GM12892 (cell line): ENCODE measurements around the gene AVPR1A.

Experiments
- POLR2A ChIP-seq: IDR thresholded peaks from 2 replicates; pipeline ENCODE4 v1.6.1; 2011; ENCODE audit warnings: low read depth, low read length, control low read depth
- POLR2AphosphoS5 ChIP-seq: IDR thresholded peaks from 2 replicates; pipeline ENCODE4 v1.6.1; 2011; ENCODE audit warnings: low read depth, low read length, control low read depth
- TAF1 ChIP-seq: IDR thresholded peaks from 2 replicates; pipeline ENCODE4 v1.6.1; 2011; ENCODE audit warnings: low read depth, mild to moderate bottlenecking, control low read depth, low read length, borderline replicate concordance

DNA sequence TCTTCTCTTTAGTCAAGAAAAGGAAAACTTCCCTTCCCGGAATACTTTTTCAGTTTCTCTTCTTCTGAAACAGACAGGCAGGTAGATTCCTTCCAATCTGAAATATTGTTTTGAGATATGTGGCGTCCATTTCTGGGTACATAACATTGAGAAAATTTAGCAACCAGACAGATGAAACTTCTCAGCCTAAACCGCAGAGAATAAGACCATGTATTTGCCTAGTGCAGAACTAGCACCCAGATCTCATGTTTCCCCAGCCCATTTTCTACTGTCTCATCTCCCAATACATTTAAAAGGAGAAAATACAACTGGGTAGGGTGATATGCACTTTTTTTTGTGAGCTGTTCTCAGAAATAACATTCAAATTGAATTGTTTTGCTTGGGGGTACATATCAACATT lies 6.4 kb downstream of the AVPR1A start:
- TF ChIP-seq POLR2AphosphoS5: no peak
- no peak for TF ChIP-seq POLR2A
- TF ChIP-seq TAF1: no peak
